Gastrocnemius medialis (tissue), 4 donors: Measurements from ENCODE around the gene GNB1L.

Source experiments
- CTCF ChIP-seq, 5 experiments: fragments of 450-650 bp in 3 of 5; fragments of 200-600 bp in 2 of 5; sonication (generic) in 2 of 5; IDR thresholded peaks in 4 of 5; conservative IDR thresholded peaks in 1 of 5; 1 replicate in 4 of 5; 2 replicates in 1 of 5; pipeline ENCODE4 v1.5.1; 2016 to 2019; ENCODE audit warnings: antibody characterized with exemption in 5 of 5, mild to moderate bottlenecking in 3 of 5, moderate library complexity in 3 of 5
- POLR2A ChIP-seq, 2 donors: fragments of 450-650 bp; IDR thresholded peaks; one replicate each; pipeline ENCODE4 v1.6.1; 2017; ENCODE audit warnings: antibody characterized with exemption in 2 of 2, mild to moderate bottlenecking in 2 of 2, moderate library complexity in 2 of 2

- no peak for TF ChIP-seq CTCF (IDR thresholded peaks at IDR 0.05 in 4 of 5, conservative IDR thresholded peaks at IDR 0.05 in 1 of 5)
- TF ChIP-seq POLR2A (IDR thresholded peaks at IDR 0.05) = no peak
These were observed 2.7 kb upstream of the GNB1L start for GRCh38 chr22:19857382-19857781.
